ENCODE measurements around the gene UBA52.
"Not testable (repeated sequence)": the region's sequence is repeated elsewhere in the genome, so short reads cannot be mapped to it uniquely, and the experiment has no call there.

Gene UBA52

DNA sequence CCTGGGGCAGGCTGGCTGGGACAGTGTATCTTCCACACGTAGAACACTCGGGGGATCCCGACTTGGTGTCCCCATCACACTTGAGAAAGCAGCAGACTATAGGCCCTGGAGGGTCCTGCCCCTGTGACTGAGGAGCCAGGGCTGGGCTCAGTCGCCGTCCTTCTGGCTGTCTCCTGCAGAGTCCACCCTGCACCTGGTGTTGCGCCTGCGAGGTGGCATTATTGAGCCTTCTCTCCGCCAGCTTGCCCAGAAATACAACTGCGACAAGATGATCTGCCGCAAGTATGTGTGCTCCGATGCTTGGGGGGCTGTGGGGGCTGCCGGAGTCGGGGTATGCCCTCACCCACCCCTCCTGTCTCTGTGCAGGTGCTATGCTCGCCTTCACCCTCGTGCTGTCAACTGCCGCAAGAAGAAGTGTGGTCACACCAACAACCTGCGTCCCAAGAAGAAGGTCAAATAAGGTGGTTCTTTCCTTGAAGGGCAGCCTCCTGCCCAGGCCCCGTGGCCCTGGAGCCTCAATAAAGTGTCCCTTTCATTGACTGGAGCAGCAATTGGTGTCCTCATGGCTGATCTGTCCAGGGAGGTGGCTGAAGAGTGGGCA is 3.1 kb downstream of the UBA52 start:
- Mint-ChIP-seq H3K4me3 (no peak overlapping the region), H3K36me3 (peaks cover 43 to 61% of the 10 kb centered on the region in 2 donors), H3K9me3 (no peaks in the 10 kb centered on the region), H3K27ac (no peak overlapping the region), H3K4me1 (peaks cover 22 to 36% of the 10 kb centered on the region in 2 donors), H3K27me3 (no peaks in the 10 kb centered on the region)
- DNase-seq (no peak), ATAC-seq (replicated peaks) (no peak)

DNA sequence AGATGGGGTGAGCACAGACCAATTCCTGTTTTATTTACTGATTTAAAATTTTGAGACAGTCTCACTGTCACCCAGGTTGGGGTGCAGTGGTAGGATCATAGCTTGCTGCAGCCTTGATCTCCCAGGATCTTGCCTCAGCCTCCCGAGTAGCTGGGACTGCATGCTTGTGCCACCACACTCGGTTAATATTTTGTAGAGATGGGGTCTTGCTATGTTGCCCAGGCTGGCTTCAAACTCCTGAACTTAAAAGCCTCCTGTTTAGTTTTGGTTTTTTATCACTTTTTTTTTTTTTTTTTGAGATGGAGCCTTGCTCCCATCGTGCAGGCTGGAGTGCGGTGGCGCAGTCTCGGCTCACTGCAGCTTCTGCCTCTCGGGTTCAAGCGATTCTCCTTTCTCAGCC is 4.7 kb downstream of the UBA52 start:
- ATAC-seq (replicated peaks) = no peak
- Mint-ChIP-seq H3K36me3 (peaks cover 40 to 59% of the 10 kb centered on the region in 2 donors), H3K27ac (peak overlapping the region; percentile 4), H3K4me3 (no peak overlapping the region), H3K27me3 (no peaks in the 10 kb centered on the region), H3K9me3 (no peaks in the 10 kb centered on the region), H3K4me1 (peaks cover 20 to 33% of the 10 kb centered on the region in 2 donors)
- no peak for DNase-seq

DNA sequence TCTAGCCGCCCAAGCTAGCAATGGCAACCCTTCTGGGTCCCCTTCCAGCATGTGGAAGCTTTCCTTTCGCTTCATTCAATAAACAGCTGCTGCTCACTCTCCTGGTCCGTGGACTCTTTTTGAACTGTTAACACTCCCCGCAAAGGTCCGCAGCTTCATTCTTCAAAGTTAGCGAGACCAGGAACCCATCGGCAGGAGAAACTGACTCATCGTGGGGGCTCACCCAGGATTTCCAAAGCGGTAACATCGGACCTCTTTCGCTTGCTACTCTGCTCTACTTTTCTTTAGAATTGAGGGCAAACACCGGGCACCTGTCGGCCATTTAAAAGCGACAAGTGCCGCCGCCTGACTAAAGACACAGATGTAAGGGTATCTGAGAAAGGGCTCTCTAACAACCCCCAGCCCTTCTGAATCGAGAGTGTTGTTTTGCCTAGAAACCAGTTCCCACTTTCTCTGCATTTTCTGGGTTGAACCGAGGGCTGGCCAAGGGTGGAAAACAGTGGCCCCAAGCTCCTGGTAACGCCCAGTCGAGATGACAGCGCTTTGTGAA is 5.8 kb downstream of the UBA52 start:
- Mint-ChIP-seq H3K9me3 (no peaks in the 10 kb centered on the region), H3K27me3 (no peaks in the 10 kb centered on the region), H3K36me3 (peaks cover 33 to 48% of the 10 kb centered on the region in 2 donors), H3K4me3 (no peak overlapping the region), H3K27ac (peak overlapping the region; percentile 51), H3K4me1 (peaks cover 18 to 27% of the 10 kb centered on the region in 2 donors)
- no peak for ATAC-seq (replicated peaks)
- DNase-seq = no peak

DNA sequence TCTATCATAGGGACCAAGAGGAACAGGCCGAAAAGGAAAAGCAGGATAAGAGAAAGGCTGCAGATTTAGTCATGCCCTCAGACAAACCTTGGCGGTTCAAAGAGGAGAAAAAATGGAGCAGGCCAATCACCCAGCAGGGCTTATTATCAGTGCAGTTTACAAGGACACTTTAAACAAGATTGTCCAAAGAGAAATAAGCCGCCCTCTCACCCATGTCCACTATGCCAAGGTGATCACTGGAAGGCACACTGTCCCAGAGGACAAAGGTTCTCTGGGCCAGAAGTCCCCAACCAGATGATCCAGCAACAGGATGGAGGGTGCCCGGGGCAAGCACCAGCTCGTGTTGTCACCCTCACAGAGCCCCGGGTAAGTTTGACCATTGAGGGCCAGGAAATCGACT is 8.7 kb downstream of the UBA52 start:
- H3K27me3 Mint-ChIP-seq = no peaks in the 10 kb centered on the region
- H3K4me1 Mint-ChIP-seq = peaks cover 1 to 2% of the 10 kb centered on the region in 2 donors
- H3K36me3 Mint-ChIP-seq = peaks cover 11 to 23% of the 10 kb centered on the region in 2 donors
- H3K4me3 Mint-ChIP-seq = no peak overlapping the region
- no peaks in the 10 kb centered on the region for H3K9me3 Mint-ChIP-seq
- ATAC-seq (replicated peaks) (no peak), DNase-seq (no peak)
- no peak overlapping the region for H3K27ac Mint-ChIP-seq

DNA sequence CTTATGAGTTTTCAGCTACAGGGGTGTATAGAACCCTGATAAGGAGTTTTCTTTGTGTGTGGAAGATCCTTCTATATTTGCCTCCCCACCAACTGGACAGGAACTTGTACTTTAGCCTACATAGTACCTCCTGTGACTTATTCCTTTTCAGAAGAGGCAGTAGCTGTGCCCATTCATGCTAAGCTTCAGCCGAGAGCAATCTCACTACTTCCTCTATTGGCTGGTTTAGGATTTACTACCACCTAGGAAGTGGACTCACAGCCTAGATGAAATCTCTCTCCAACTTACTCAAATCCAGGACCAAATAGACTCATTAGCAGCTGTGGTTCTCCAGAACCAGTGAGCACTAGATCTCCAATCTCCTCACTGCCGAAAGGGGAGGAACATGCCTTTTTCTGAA is 14.6 kb downstream of the UBA52 start:
- no peak for DNase-seq
- Mint-ChIP-seq H3K4me3 (no peak overlapping the region), H3K27me3 (no peaks in the 10 kb centered on the region), H3K9me3 (no peaks in the 10 kb centered on the region), H3K4me1 (peaks cover 33 to 45% of the 10 kb centered on the region in 2 donors), H3K27ac (no peak overlapping the region), H3K36me3 (peaks cover 10 to 15% of the 10 kb centered on the region in 2 donors)
- ATAC-seq (replicated peaks) = peak; percentile 29 to 36

DNA sequence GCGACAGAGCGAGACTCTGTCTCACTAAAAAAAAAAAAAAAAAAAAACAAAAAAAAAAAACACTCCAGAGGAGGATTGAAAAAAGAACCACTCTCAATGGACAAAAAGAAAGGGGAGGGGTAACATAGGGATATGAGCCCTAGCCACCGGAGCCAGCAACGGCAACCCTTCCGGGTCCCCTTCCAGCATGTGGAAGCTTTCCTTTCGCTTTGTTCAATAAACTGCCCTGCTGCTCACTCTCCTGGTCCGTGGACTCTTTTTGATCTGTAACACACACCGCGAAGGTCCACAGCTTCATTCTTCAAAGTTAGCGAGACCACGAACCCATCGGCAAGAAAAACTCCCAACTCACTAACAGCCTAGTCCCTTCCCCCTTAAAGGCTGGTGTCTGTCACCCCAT is 15.9 kb downstream of the UBA52 start:
- Mint-ChIP-seq H3K9me3 (no peaks in the 10 kb centered on the region), H3K36me3 (peaks cover 14 to 19% of the 10 kb centered on the region in 2 donors), H3K4me3 (peak overlapping the region; percentile 87 to 90), H3K27me3 (no peaks in the 10 kb centered on the region), H3K4me1 (peaks cover 33 to 45% of the 10 kb centered on the region in 2 donors), H3K27ac (peak overlapping the region; percentile 96)
- no peak for ATAC-seq (replicated peaks)
- DNase-seq = no peak

DNA sequence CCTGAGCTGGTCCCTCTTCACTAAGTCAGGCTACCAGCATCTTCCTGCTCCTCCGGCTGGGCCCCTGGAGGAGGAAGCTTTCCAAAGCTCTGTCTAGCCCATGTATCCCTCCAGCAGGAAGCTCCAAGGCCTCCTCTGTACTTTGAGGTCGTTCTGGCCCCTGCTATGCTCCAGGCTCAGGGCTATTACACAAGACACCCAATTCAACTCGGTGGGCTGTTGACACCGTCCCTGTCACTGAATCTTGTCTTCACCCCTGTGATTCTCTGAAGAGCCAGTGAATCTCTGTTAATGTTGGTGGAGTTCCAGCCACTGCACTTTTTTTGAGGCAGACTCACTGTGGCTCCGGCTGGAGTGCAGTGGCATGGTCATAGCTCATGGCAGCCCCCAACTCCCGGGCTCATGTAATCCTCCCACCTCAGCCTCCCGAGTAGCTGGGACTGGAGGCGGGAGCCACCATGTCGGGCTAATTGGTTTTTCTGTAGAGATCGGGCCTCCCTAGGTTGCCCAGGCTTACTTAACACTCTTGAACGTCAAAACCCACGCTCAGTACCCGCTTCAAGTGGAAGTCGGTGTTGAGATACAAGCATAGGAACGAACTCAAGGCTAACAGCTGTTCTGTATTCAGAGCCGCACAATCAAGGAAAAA is 16.4 kb downstream of the UBA52 start:
- Mint-ChIP-seq H3K36me3 (peaks cover 14 to 19% of the 10 kb centered on the region in 2 donors), H3K4me3 (peak overlapping the region; percentile 87 to 90), H3K4me1 (peaks cover 33 to 46% of the 10 kb centered on the region in 2 donors), H3K27me3 (no peaks in the 10 kb centered on the region), H3K9me3 (no peaks in the 10 kb centered on the region), H3K27ac (peak overlapping the region; percentile 96)
- no peak for DNase-seq
- ATAC-seq (replicated peaks) = no peak

DNA sequence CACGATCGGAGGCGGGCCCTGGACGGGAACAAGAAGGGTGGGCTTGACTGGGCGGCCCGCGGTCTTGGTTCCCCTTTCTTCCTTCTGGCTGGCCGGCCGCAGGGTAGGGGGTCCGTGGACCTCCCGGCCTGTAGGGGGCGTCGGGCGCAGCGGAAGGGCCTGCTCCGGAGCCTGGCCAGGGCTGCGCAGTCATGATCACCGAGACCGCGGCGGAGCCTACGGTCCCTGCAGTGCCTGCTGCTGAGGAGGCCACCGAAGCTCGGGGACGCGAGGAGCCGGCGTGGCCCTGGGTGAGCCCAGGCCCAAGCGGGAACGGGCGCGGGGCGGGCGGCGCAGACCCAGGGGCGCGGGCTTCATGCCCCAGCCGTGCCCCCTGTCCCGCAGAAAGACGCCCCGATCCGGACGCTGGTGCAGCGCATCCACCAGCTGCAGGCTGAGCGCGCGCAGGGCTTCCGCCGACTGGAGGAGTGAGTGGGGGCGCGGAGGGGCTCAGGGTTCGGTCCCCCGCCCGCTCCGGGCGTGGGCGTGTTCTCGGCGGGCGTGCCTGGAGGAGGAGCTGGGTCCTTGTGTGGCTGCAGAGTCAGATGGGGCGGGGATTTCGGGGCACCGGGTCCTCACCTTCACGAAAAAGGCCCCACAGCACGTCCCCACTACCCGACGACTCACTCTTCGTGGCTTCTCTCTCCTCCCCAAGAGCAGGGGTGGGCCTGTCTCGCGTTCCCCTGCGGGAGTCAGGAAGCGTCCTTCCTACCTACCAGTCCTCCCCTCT is 17.1 kb downstream of the UBA52 start, which contains the start of gene REX1BD:
Gene REX1BD, plus strand, starts transcription at position 188 of the 769 bp plus-strand sequence. Its CDS starts 4 bp downstream, at position 192.
- no peaks in the 10 kb centered on the region for H3K27me3 Mint-ChIP-seq
- peak within 1 kb of the TSS; percentile 87 to 90 for H3K4me3 Mint-ChIP-seq
- no peaks in the 10 kb centered on the region for H3K9me3 Mint-ChIP-seq
- H3K27ac Mint-ChIP-seq = peak within 1 kb of the TSS; percentile 96
- ATAC-seq (replicated peaks) (peak; percentile 87 to 89), DNase-seq (peak; percentile 85)
- H3K36me3 Mint-ChIP-seq = peaks cover 14 to 19% of the 10 kb centered on the region in 2 donors
- H3K4me1 Mint-ChIP-seq = peaks cover 37 to 53% of the 10 kb centered on the region in 2 donors

DNA sequence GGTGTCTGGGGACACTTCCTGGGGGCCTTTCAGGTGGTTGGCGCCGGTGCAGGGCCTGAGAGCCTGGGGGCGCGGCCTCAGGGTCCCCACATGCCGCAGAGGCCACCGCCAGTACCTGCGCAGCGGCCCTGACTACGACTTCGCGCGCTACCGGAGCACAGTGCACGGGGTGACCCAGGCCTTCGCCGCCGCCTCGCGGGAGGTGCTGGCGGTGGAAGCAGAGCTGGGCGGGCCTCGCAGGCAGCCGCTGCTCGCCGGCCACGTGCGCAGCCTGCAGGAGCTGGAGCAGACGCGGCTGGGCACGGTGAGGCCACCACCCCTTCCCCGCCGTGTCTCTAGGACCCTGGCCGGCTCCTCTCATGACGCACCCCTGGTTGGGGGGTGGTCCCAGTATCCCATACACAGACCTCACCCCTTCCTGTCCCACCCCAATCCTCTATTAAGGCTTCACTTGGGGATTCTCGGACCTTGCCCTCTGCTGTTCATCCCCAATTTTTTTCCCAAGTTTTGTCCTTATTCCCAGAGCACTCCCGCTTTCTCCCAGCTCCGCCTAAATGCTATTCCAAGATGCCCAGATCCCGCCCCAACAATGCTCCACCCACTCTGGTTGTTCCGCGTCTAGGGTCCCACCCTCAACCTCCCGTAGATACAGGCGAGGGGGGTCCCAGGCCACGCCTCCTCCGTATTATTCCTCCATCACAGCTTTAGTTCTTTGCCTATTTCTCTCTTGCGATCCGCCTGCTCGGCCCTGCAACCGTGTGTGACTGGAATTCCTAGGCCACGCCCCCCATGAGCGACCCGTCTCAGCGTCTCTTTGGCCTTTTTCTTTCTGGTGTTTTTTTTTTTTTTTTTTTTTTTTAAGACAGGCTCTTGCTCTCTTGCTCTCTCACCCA is 18.0 kb downstream of the UBA52 start:
- H3K4me1 Mint-ChIP-seq = peaks cover 39 to 61% of the 10 kb centered on the region in 2 donors
- DNase-seq (peak; percentile 72), ATAC-seq (replicated peaks) (peak; percentile 55 to 61)
- H3K4me3 Mint-ChIP-seq = peak overlapping the region; percentile 87 to 90
- peaks cover 2% of the 10 kb centered on the region in 2 donors for H3K27me3 Mint-ChIP-seq
- peak overlapping the region; percentile 96 for H3K27ac Mint-ChIP-seq
- peaks cover 14 to 19% of the 10 kb centered on the region in 2 donors for H3K36me3 Mint-ChIP-seq
- no peaks in the 10 kb centered on the region for H3K9me3 Mint-ChIP-seq

DNA sequence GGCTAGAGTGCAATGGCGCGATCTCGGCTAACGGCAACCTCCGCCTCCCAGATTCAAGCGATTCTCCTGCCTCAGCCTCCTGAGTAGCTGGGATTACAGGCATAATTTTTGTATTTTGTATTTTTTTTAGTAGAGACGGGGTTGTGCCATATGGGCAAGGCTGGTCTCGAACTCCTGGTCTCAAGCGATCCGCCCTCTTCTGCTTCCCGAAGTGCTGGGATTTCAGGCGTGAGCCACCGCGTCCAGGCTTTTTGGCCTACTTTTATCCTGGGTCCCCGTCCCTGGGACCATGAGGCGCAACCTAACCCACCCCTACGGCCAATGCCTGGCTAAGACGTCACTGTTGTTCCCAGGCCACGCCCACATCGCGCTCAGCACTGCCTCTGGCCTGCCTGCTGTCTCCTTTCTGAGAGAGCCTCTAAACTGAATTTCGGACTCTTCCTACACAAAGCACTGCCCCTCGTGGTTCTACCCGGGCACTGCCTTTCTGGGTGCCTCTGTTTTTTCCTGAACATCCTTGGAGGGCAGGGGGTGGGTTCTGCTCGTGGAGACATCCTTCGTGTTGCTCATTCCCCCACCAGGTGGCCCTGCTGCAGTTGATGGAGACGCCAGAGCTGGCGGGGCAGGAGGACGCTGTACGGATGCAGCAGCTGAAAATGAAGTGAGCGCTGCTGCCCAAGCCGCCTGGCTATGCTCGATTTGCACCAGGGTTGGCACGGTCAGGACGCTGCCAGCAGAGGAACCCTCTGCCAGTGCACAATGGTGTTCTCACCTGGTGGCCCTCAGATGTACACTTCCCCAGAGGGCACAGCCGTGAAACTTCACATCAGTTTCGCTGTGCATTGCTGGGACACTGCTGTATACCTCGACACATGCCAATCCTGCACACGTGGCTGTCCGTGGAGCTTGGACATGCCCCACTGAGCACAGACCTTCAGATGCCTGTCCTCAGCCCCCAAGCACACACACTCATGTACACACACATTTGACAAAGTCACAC is 18.9 kb downstream of the UBA52 start:
- Mint-ChIP-seq H3K27me3 (peaks cover 5 to 9% of the 10 kb centered on the region in 2 donors), H3K27ac (peak overlapping the region; percentile 96), H3K36me3 (peaks cover 14 to 19% of the 10 kb centered on the region in 2 donors), H3K9me3 (no peaks in the 10 kb centered on the region), H3K4me3 (peak overlapping the region; percentile 87 to 90), H3K4me1 (peaks cover 38 to 67% of the 10 kb centered on the region in 2 donors)
- ATAC-seq (replicated peaks) (no peak), DNase-seq (peak; percentile 47)

DNA sequence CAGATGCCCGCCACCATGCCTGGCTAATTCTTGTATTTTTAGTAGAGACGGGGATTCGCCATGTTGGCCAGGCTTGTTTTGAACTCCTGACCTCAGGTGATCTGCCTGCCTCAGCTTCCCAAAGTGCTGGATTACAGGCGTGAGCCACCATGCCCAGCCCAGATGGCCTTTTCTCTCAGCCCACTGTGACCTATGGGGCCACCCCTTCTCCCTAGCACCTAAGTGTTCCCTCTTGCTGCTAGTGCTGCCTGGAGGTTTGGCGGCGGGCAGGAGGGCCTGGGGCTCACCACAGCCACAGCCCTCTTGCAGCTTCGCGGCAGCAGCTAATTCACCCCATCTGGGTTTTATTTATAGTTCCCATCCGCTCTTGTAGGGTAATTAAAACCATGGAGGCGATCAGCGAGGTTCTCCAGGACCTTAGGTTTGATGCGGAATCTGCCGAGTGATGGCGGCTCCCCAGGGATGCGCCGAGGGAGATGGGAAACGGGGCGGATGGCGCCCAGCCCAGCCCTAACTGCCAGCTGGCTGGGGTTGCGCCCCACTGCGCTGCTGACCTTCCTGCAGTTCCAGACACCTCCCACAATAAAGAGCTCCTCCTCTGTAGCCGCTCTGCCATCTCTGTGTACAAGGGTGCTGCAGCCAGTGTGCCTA is 20.2 kb downstream of the UBA52 start:
- H3K4me3 Mint-ChIP-seq = no peak overlapping the region
- ATAC-seq (replicated peaks) (no peak), DNase-seq (no peak)
- H3K27ac Mint-ChIP-seq = no peak overlapping the region
- H3K9me3 Mint-ChIP-seq = no peaks in the 10 kb centered on the region
- peaks cover 30 to 63% of the 10 kb centered on the region in 2 donors for H3K4me1 Mint-ChIP-seq
- peaks cover 14 to 18% of the 10 kb centered on the region in 2 donors for H3K27me3 Mint-ChIP-seq
- peaks cover 14 to 19% of the 10 kb centered on the region in 2 donors for H3K36me3 Mint-ChIP-seq

DNA sequence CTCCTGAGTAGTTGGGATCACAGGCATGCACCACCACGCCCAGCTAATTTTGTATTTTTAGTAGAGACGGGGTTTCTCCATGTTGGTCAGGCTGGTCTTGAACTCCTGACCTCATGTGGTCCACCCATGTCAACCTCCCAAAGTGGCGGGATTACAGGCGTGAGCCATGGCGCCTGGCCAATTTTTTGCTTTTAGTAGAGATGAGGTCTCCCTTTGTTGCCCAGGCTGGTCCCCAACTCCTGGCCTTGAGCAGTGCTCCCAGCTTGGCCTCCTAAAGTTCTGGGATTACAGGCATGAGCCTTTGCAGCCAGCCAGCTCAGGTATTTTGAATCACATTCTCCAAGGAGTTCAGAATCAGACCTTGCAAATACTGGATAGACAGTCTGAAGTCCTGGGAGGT is 21.1 kb downstream of the UBA52 start:
- not testable (repeated sequence) for ATAC-seq (replicated peaks); H3K9me3 Mint-ChIP-seq; H3K4me3 Mint-ChIP-seq; H3K27ac Mint-ChIP-seq; DNase-seq
- peaks cover 29 to 61% of the 10 kb centered on the region in 2 donors for H3K4me1 Mint-ChIP-seq
- peaks cover 14 to 19% of the 10 kb centered on the region in 2 donors for H3K36me3 Mint-ChIP-seq
- H3K27me3 Mint-ChIP-seq = peaks cover 18 to 19% of the 10 kb centered on the region in 2 donors

Measured in stimulated activated naive B cell treated with anti-CD40 and anti-IgM and Interleukin-4, amounts not matched to agents 10 μg/mL and 1 μg/mL and 100 μg/mL, for 72 hours (primary cell).